PC-3 (cell line): ENCODE results near the gene ARID5B. TPM values are rescaled to one million over a fixed set of nuclear protein-coding genes. Genes with fewer than 3 reads are reported as not detected.

Experiments used
- ATAC-seq: fragments of 200-7000 bp; cut with Tn5 transposase; 2 replicates; pipeline ENCODE4 v1.9.1; 2020; ENCODE audit warnings: mild to moderate bottlenecking, moderate library complexity
- BruUV-seq: library from RNA; stranded (reverse); fragments of 400-500 nt; replicated peaks from 2 replicates; lab custom pipeline; 2021; lab: Mats Ljungman, UMichigan
- CTCF ChIA-PET: fragments of 300-600 bp; sonication (Branson Sonifier 250); formaldehyde crosslinking; loops from one replicate; lab custom pipeline; 2022; ENCODE audit warnings: antibody characterized with exemption; lab: Charles Lee
- POLR2A ChIA-PET: fragments of 300-600 bp; sonication (Branson Sonifier 250); formaldehyde crosslinking; loops from one replicate; lab custom pipeline; 2022; ENCODE audit warnings: antibody characterized with exemption; ENCODE audit not compliant: unreplicated experiment; lab: Charles Lee
- DNase-seq: peaks from one replicate; pipeline ENCODE4 v3.0.0-alpha.2; 2015
- H2AFZ ChIP-seq: fragments of 300-600 bp; sonication (generic); 2 replicates; pipeline ENCODE4 v1.6.0; 2016; ENCODE audit warnings: antibody characterized with exemption, low read length
- H3F3A ChIP-seq: fragments of 300-600 bp; sonication (generic); one replicate; pipeline ENCODE4 v1.6.0; 2017; ENCODE audit warnings: antibody characterized with exemption, low read length, control low read depth, mild to moderate bottlenecking; ENCODE audit not compliant: unreplicated experiment
- H3K27ac ChIP-seq: fragments of 300-600 bp; sonication (generic); 2 replicates; pipeline ENCODE4 v1.5.1; 2016; ENCODE audit warnings: mild to moderate bottlenecking, low read length
- H3K27me3 ChIP-seq: fragments of 300-600 bp; sonication (generic); 2 replicates; pipeline ENCODE4 v1.6.1; 2016; ENCODE audit warnings: low read length, mixed read lengths
- H3K36me3 ChIP-seq: fragments of 300-600 bp; sonication (generic); 2 replicates; pipeline ENCODE4 v1.6.1; 2016; ENCODE audit warnings: low read depth, mixed run types, low read length, mixed read lengths
- H3K4me1 ChIP-seq: fragments of 300-600 bp; sonication (generic); 2 replicates; pipeline ENCODE4 v1.5.1; 2016; ENCODE audit warnings: low read length; ENCODE audit not compliant: insufficient read depth
- H3K4me2 ChIP-seq: fragments of 300-600 bp; sonication (generic); 2 replicates; pipeline ENCODE4 v1.6.0; 2016; ENCODE audit warnings: low read length
- H3K4me3 ChIP-seq: fragments of 300-600 bp; sonication (generic); 2 replicates; pipeline ENCODE4 v1.5.1; 2016; ENCODE audit warnings: mild to moderate bottlenecking, low read length, mixed read lengths
- H3K79me2 ChIP-seq: fragments of 300-600 bp; sonication (generic); 2 replicates; pipeline ENCODE4 v1.6.1; 2017; ENCODE audit warnings: low read length, mixed read lengths
- H3K9ac ChIP-seq: fragments of 300-600 bp; sonication (generic); 2 replicates; pipeline ENCODE4 v1.6.0; 2016; ENCODE audit warnings: mild to moderate bottlenecking, low read length
- H3K9me2 ChIP-seq: fragments of 300-600 bp; sonication (generic); replicated peaks from 2 replicates; pipeline ENCODE4 v1.6.1; 2016; ENCODE audit warnings: mixed run types, low read length, mixed read lengths
- H3K9me3 ChIP-seq: fragments of 300-600 bp; sonication (generic); 2 replicates; pipeline ENCODE4 v1.6.1; 2016; ENCODE audit warnings: low read length, mixed read lengths
- H4K20me1 ChIP-seq: fragments of 300-600 bp; sonication (generic); 2 replicates; pipeline ENCODE4 v1.6.1; 2016; ENCODE audit warnings: low read length, mixed read lengths
- EZH2 ChIP-seq: fragments of 300-600 bp; sonication (generic); IDR thresholded peaks from one replicate; pipeline ENCODE4 v1.6.1; 2017; ENCODE audit warnings: antibody characterized with exemption, mild to moderate bottlenecking, low read length; ENCODE audit not compliant: unreplicated experiment
- EZH2phosphoT487 ChIP-seq: fragments of 300-600 bp; sonication (generic); IDR thresholded peaks from 2 replicates; pipeline ENCODE4 v1.6.1; 2018; ENCODE audit warnings: mild to moderate bottlenecking, antibody characterized with exemption, low read length, borderline replicate concordance
- intact Hi-C: fragments of 100-400 bp; cut with micrococcal nuclease; formaldehyde crosslinking; loops from 2 replicates; pipeline ENCODE4 v1.9.0; 2023
- total RNA-seq: library from RNA; depleted of rRNA; stranded (reverse); fragments of >200 nt; gene quantifications from 2 replicates; pipeline ENCODE4 v1.2.3, GENCODE V29; 2014
- TF ChIP-seq, protein P1 (sequence below): fragments of 300-600 bp; sonication (generic); conservative IDR thresholded peaks from 2 replicates; pipeline ENCODE4 v1.5.1; 2017; ENCODE audit warnings: antibody characterized with exemption, low read depth, mild to moderate bottlenecking, low read length

ARID5B gene
- total RNA-seq, 1 experiment from 2014 or later, result 26.4 TPM

- Histone ChIP-seq H2AFZ (peak overlapping the region; percentile 97), H3K4me3 (peak overlapping the region; percentile 75), H3K79me2 (peaks cover 44% of the 10 kb centered on the region), H3K27ac (peak overlapping the region; percentile 10), H3K27me3 (no peaks in the 10 kb centered on the region), H3K4me1 (peaks cover 37% of the 10 kb centered on the region), H3K36me3 (no peaks in the 10 kb centered on the region), H3F3A (peaks cover 19% of the 10 kb centered on the region), H3K9me2 (no peaks in the 10 kb centered on the region), H4K20me1 (no peaks in the 10 kb centered on the region), H3K9ac (peak overlapping the region; percentile 72), H3K4me2 (peak overlapping the region; percentile 89), H3K9me3 (no peaks in the 10 kb centered on the region)
- DNase-seq, result peak; percentile 95
- peak; percentile 25 for ATAC-seq
- CTCF ChIA-PET, result interaction anchor here (0.5 to 3.5 kb wide), 29 partner anchors 35 to 504 kb away, joined by 3 to 62 read pairs (median 5); no protein-coding TSS in a partner anchor
- TF ChIP-seq, protein P1, sequence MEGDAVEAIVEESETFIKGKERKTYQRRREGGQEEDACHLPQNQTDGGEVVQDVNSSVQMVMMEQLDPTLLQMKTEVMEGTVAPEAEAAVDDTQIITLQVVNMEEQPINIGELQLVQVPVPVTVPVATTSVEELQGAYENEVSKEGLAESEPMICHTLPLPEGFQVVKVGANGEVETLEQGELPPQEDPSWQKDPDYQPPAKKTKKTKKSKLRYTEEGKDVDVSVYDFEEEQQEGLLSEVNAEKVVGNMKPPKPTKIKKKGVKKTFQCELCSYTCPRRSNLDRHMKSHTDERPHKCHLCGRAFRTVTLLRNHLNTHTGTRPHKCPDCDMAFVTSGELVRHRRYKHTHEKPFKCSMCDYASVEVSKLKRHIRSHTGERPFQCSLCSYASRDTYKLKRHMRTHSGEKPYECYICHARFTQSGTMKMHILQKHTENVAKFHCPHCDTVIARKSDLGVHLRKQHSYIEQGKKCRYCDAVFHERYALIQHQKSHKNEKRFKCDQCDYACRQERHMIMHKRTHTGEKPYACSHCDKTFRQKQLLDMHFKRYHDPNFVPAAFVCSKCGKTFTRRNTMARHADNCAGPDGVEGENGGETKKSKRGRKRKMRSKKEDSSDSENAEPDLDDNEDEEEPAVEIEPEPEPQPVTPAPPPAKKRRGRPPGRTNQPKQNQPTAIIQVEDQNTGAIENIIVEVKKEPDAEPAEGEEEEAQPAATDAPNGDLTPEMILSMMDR, result peak; percentile 94
- no peak for TF ChIP-seq EZH2phosphoT487
- BruUV-seq, result no TSS peak
- intact Hi-C loops, result loop anchor here (1.0 to 5.0 kb wide), 12 partner anchors 42 to 1085 kb away; no protein-coding TSS in a partner anchor
- POLR2A ChIA-PET, result interaction anchor here (0.6 to 2.6 kb wide), 12 partner anchors 22 to 900 kb away, joined by 3 to 33 read pairs (median 6); partner anchors contain the start of gene RTKN2
Measured at GRCh38 chr10:61902445-61903220, 1.1 kb downstream of the ARID5B start.

GRCh38 chr10:61903221-61903927 is 1.9 kb downstream of the ARID5B start:
- peaks cover 44% of the 10 kb centered on the region for H3K79me2 ChIP-seq
- no peaks in the 10 kb centered on the region for H4K20me1 ChIP-seq
- intact Hi-C loops, result loop anchor here (2.0 to 5.0 kb wide), 8 partner anchors 194 to 1086 kb away; no protein-coding TSS in a partner anchor
- peak overlapping the region; percentile 75 for H3K4me3 ChIP-seq
- H3K4me2 ChIP-seq, result peak overlapping the region; percentile 89
- peak overlapping the region; percentile 52 for H3K27ac ChIP-seq
- H3K27me3 ChIP-seq, result no peaks in the 10 kb centered on the region
- peak overlapping the region; percentile 70 for H3K9ac ChIP-seq
- no peaks in the 10 kb centered on the region for H3K9me3 ChIP-seq
- peak; percentile 78 for DNase-seq
- ChIA-PET POLR2A (interaction anchor here (0.6 to 2.6 kb wide), 15 partner anchors 34 to 899 kb away, joined by 3 to 33 read pairs (median 6); partner anchors contain the start of gene RTKN2), CTCF (interaction anchor here (0.5 to 3.5 kb wide), 22 partner anchors 34 to 914 kb away, joined by 3 to 62 read pairs (median 6); no protein-coding TSS in a partner anchor)
- TF ChIP-seq EZH2phosphoT487 (peak; percentile 95), EZH2 (no peak)
- TF ChIP-seq, protein P1, result peak; percentile 66
- H3K9me2 ChIP-seq, result no peaks in the 10 kb centered on the region
- peaks cover 19% of the 10 kb centered on the region for H3F3A ChIP-seq
- peak overlapping the region; percentile 97 for H2AFZ ChIP-seq
- peak; percentile 30 for ATAC-seq
- no peaks in the 10 kb centered on the region for H3K36me3 ChIP-seq
- TSS peak; percentile 93 for BruUV-seq
- peaks cover 30% of the 10 kb centered on the region for H3K4me1 ChIP-seq
